ENCODE results near the gene RYR3. TPM values are rescaled to one million over a fixed set of nuclear protein-coding genes. Genes with fewer than 3 reads are reported as not detected.

The RYR3 gene
- total and polyA plus RNA-seq, 4 donors = 13.0 to 33.6 (median 20.0) TPM

DNA sequence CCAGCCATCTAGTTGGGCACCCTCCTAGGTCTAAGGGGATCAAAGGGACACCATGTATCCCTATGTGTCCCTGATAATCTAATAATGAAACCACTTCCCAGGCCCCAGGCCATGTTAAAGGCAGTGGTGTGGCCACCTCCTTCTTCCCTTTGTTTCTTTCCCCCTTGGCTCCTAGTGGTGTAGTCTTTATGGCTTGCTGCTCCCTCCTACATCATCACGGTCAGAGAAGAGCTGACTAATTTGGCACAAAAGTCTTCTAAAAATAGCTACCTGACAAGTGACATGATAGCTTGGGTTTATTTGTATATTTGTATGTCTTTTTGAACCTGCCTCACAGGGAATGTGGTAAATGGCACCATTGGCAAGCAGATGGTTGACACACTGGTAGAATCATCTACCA lies 526.5 kb downstream of the RYR3 start:
- H3K4me3 ChIP-seq (ENCODE audit: low read depth, low read length) = no peak overlapping the region
- DNase-seq (ENCODE audit: low read depth in 4 of 6, low spot score in 6 of 6) = no peak
- H3K27ac ChIP-seq (ENCODE audit: low read depth, low read length) = no peak overlapping the region
- H3K27me3 ChIP-seq (ENCODE audit: control insufficient read depth, insufficient read depth, low read length) = no peaks in the 10 kb centered on the region
- peaks cover under 1% of the 10 kb centered on the region for H3K4me1 ChIP-seq (ENCODE audit: control insufficient read depth, insufficient read depth, low read length)
- H3K36me3 ChIP-seq (ENCODE audit: control insufficient read depth, insufficient read depth, low read length) = no peaks in the 10 kb centered on the region
- no CpG with 5 or more reads among the region's 1 CpG for WGBS (ENCODE audit: insufficient coverage)
- no peaks in the 10 kb centered on the region for H3K9me3 ChIP-seq (ENCODE audit: control insufficient read depth, insufficient read depth, low read length)

DNA sequence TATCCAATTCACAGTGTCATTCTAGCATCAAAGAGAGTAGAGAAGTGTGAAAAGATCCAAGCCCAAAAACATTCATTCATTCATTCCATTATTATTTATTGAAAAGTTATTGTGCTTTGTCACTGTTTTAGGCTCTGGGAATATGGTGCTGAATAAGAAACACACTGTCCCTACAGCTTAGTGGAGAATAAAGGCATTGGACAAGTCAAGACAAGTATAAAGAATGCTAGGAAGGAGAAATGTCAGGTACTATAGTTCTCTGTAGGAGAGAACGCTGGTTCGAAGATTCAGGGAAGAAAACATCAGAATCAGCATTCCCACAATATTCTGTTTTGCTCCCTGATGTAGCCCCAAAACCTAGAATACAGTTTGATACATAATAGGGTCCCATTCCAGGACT lies 528.8 kb downstream of the RYR3 start:
- DNase-seq (ENCODE audit: low read depth in 4 of 6, low spot score in 6 of 6) = no peak
- H3K9me3 ChIP-seq (ENCODE audit: control insufficient read depth, insufficient read depth, low read length) = no peaks in the 10 kb centered on the region
- H3K27ac ChIP-seq (ENCODE audit: low read depth, low read length) = no peak overlapping the region
- no peaks in the 10 kb centered on the region for H3K36me3 ChIP-seq (ENCODE audit: control insufficient read depth, insufficient read depth, low read length)
- H3K4me1 ChIP-seq (ENCODE audit: control insufficient read depth, insufficient read depth, low read length) = no peaks in the 10 kb centered on the region
- no peak overlapping the region for H3K4me3 ChIP-seq (ENCODE audit: low read depth, low read length)
- WGBS (ENCODE audit: insufficient coverage) = no CpG with 5 or more reads among the region's 2 CpGs
- no peaks in the 10 kb centered on the region for H3K27me3 ChIP-seq (ENCODE audit: control insufficient read depth, insufficient read depth, low read length)

DNA sequence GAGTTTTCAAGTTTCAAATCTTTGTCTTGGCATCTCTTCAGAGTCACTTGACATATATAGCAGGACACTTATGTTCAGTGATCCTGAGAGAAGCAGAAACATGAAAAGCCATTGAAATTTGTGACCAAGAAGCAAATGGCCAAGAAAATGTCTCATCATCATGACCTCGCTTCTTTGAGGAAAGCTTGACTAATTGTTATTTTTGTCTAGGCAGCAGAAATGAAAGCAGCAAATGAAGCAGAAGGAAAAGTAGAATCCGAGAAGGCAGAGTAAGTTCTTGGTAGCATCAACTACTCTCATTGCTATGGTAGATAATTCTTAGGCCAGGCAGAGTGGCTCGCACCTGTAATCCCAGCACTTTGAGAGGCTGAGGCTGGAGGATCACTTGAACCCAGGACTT lies 529.8 kb downstream of the RYR3 start:
- H3K4me1 ChIP-seq (ENCODE audit: control insufficient read depth, insufficient read depth, low read length) = no peaks in the 10 kb centered on the region
- WGBS (ENCODE audit: insufficient coverage) = 38% methylated on average over 2 of the region's 3 CpGs

DNA sequence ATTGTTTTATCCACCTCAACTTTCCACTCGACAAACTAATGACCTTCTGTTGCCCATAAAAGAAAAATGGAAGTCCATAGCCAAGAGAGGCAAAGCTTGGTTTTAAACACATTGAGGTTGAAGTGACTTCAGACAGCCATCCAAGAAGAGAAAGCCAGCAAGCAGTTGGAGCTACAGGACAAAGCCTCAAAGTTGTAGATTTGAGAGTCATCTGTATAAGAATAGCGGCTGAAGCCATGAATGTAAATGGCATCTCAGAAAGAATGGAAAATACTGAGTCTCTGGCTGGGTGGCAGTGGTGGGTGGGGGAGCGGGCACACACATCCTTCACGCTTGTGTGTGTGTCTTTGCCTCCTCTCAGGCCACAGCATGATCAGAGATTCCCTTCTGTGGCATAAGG lies 533.4 kb downstream of the RYR3 start:
- no peaks in the 10 kb centered on the region for H3K36me3 ChIP-seq (ENCODE audit: control insufficient read depth, insufficient read depth, low read length)
- H3K9me3 ChIP-seq (ENCODE audit: control insufficient read depth, insufficient read depth, low read length) = no peaks in the 10 kb centered on the region
- 70% methylated on average over 1 of the region's 4 CpGs for WGBS (ENCODE audit: insufficient coverage)
- H3K4me3 ChIP-seq (ENCODE audit: low read depth, low read length) = no peak overlapping the region
- no peak overlapping the region for H3K27ac ChIP-seq (ENCODE audit: low read depth, low read length)
- H3K4me1 ChIP-seq (ENCODE audit: control insufficient read depth, insufficient read depth, low read length) = no peaks in the 10 kb centered on the region
- no peaks in the 10 kb centered on the region for H3K27me3 ChIP-seq (ENCODE audit: control insufficient read depth, insufficient read depth, low read length)
- DNase-seq (ENCODE audit: low read depth in 4 of 6, low spot score in 6 of 6) = no peak

More for the DNA sequence above, 529.8 kb downstream of the RYR3 start:
- Histone ChIP-seq H3K9me3 (ENCODE audit: control insufficient read depth, insufficient read depth, low read length) (no peaks in the 10 kb centered on the region), H3K36me3 (ENCODE audit: control insufficient read depth, insufficient read depth, low read length) (no peaks in the 10 kb centered on the region), H3K27me3 (ENCODE audit: control insufficient read depth, insufficient read depth, low read length) (no peaks in the 10 kb centered on the region), H3K27ac (ENCODE audit: low read depth, low read length) (no peak overlapping the region), H3K4me3 (ENCODE audit: low read depth, low read length) (no peak overlapping the region)
- DNase-seq (ENCODE audit: low read depth in 4 of 6, low spot score in 6 of 6) = no peak

DNA sequence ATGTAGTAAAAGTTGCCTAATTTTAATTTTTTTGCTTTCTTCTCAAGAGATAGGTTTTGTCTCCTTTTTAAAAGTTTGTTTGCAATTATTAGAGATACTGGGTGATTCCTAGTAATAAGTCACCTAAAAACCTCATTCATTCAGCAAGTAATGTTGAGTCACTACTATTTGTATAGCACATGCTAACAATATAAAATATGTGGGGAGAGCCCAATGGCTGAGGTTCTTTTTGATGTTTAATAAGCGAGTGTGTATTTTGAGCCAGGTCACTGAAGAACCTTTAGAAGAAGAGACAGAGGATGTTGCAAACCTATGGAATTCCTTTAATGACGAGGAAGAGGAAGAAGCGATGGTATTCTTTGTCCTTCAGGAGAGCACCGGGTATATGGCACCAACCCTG lies 533.8 kb downstream of the RYR3 start:
- H3K9me3 ChIP-seq (ENCODE audit: control insufficient read depth, insufficient read depth, low read length) = no peaks in the 10 kb centered on the region
- 100% methylated on average over 1 of the region's 4 CpGs for WGBS (ENCODE audit: insufficient coverage)
- H3K27me3 ChIP-seq (ENCODE audit: control insufficient read depth, insufficient read depth, low read length) = no peaks in the 10 kb centered on the region
- no peak overlapping the region for H3K27ac ChIP-seq (ENCODE audit: low read depth, low read length)
- H3K36me3 ChIP-seq (ENCODE audit: control insufficient read depth, insufficient read depth, low read length) = no peaks in the 10 kb centered on the region
- no peak overlapping the region for H3K4me3 ChIP-seq (ENCODE audit: low read depth, low read length)
- DNase-seq (ENCODE audit: low read depth in 4 of 6, low spot score in 6 of 6) = no peak
- H3K4me1 ChIP-seq (ENCODE audit: control insufficient read depth, insufficient read depth, low read length) = no peaks in the 10 kb centered on the region

DNA sequence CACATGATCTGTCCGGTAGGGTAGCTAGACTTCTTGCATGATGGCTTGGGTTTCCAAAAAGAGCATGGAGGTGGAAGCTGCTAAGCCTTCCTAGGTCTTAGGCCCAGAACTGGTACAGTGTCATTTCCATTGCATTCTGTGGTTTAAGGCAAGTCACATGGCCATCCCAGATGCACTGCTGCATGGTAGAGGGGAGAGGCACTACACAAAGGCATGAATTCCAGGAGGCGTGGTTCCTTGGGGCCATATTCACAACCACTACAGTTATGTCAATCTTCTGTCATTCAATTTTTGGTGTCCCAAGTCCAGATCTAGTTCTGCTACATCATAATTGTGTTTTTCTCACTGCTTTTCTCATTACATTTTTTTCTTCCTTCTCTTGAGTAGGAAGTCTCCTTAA lies 535.4 kb downstream of the RYR3 start:
- WGBS (ENCODE audit: insufficient coverage) = 100% methylated on average over 1 of the region's 2 CpGs
- no peaks in the 10 kb centered on the region for H3K4me1 ChIP-seq (ENCODE audit: control insufficient read depth, insufficient read depth, low read length)
- H3K9me3 ChIP-seq (ENCODE audit: control insufficient read depth, insufficient read depth, low read length) = no peaks in the 10 kb centered on the region

DNA sequence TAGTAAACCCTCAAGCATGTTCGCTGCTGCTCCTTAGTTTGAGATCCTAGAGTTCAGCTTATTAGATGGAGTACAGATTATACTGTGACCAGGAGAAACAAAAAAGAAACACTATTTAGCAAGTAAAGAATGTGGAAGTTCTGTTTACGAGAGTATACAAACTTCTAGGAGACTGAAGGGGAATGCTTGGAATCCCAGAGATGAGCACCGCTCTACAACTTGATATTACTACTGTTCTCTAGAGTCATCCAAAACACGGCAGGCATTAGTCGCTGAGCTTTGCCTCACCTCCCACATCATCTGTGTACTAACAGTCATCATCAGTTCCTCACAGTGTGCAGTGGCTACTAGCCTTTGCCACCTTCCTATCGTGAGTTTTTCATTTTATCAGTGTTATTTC lies 536.1 kb downstream of the RYR3 start:
- no peak overlapping the region for H3K4me3 ChIP-seq (ENCODE audit: low read depth, low read length)
- no peaks in the 10 kb centered on the region for H3K4me1 ChIP-seq (ENCODE audit: control insufficient read depth, insufficient read depth, low read length)
- H3K36me3 ChIP-seq (ENCODE audit: control insufficient read depth, insufficient read depth, low read length) = no peaks in the 10 kb centered on the region
- no peak overlapping the region for H3K27ac ChIP-seq (ENCODE audit: low read depth, low read length)
- no peak for DNase-seq (ENCODE audit: low read depth in 4 of 6, low spot score in 6 of 6)
- 75% methylated on average over 3 of the region's 6 CpGs for WGBS (ENCODE audit: insufficient coverage)
- H3K27me3 ChIP-seq (ENCODE audit: control insufficient read depth, insufficient read depth, low read length) = no peaks in the 10 kb centered on the region
- H3K9me3 ChIP-seq (ENCODE audit: control insufficient read depth, insufficient read depth, low read length) = no peaks in the 10 kb centered on the region

More for the DNA sequence above, 535.4 kb downstream of the RYR3 start:
- no peak overlapping the region for H3K4me3 ChIP-seq (ENCODE audit: low read depth, low read length)
- H3K36me3 ChIP-seq (ENCODE audit: control insufficient read depth, insufficient read depth, low read length) = no peaks in the 10 kb centered on the region
- no peak overlapping the region for H3K27ac ChIP-seq (ENCODE audit: low read depth, low read length)
- no peak for DNase-seq (ENCODE audit: low read depth in 4 of 6, low spot score in 6 of 6)
- no peaks in the 10 kb centered on the region for H3K27me3 ChIP-seq (ENCODE audit: control insufficient read depth, insufficient read depth, low read length)

DNA sequence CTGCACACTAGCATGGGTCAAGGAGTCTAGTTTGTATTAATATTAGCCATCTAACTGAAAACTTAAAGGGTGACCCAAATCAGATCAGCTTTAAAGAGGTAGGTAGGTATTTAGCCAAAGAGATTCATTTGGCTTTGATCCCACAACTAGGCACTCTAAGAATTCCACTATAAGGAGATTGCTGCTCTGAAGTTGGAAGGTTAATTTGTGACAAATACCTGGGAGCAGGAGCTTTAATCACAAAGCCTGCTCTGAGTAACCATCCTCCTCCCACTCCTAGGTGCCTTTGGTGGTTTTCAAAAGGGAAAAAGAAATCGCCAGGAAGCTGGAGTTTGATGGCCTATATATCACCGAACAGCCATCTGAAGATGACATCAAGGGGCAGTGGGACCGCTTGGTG lies 537.2 kb downstream of the RYR3 start:
- Histone ChIP-seq H3K27me3 (ENCODE audit: control insufficient read depth, insufficient read depth, low read length) (no peaks in the 10 kb centered on the region), H3K9me3 (ENCODE audit: control insufficient read depth, insufficient read depth, low read length) (no peaks in the 10 kb centered on the region), H3K4me3 (ENCODE audit: low read depth, low read length) (no peak overlapping the region), H3K36me3 (ENCODE audit: control insufficient read depth, insufficient read depth, low read length) (no peaks in the 10 kb centered on the region), H3K4me1 (ENCODE audit: control insufficient read depth, insufficient read depth, low read length) (no peaks in the 10 kb centered on the region), H3K27ac (ENCODE audit: low read depth, low read length) (no peak overlapping the region)
- no peak for DNase-seq (ENCODE audit: low read depth in 4 of 6, low spot score in 6 of 6)
- no CpG with 5 or more reads among the region's 3 CpGs for WGBS (ENCODE audit: insufficient coverage)

DNA sequence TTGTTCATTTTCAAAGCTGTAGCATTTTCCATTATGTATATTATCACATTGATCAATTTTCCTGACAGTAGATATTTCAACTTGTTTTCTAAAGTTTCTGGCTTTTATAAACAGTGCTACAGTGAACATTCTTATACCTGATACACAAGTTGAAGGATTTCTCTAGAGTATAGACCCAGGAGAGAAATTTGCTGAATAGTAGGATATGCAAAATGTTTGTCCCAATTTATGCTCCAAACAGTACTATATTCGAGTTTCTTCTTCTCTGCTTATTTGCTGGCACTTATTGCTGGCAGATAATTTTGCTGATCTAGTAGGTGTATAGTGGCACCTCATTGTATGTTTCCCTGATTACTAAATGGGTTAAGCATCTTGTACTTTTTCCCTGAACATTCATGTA lies 540.3 kb downstream of the RYR3 start:
- Histone ChIP-seq H3K27ac (ENCODE audit: low read depth, low read length) (no peak overlapping the region), H3K9me3 (ENCODE audit: control insufficient read depth, insufficient read depth, low read length) (no peaks in the 10 kb centered on the region), H3K4me3 (ENCODE audit: low read depth, low read length) (no peak overlapping the region), H3K4me1 (ENCODE audit: control insufficient read depth, insufficient read depth, low read length) (no peaks in the 10 kb centered on the region), H3K36me3 (ENCODE audit: control insufficient read depth, insufficient read depth, low read length) (no peaks in the 10 kb centered on the region), H3K27me3 (ENCODE audit: control insufficient read depth, insufficient read depth, low read length) (no peaks in the 10 kb centered on the region)
- WGBS (ENCODE audit: insufficient coverage) = no CpG with 5 or more reads among the region's 1 CpG
- DNase-seq (ENCODE audit: low read depth in 4 of 6, low spot score in 6 of 6) = no peak

DNA sequence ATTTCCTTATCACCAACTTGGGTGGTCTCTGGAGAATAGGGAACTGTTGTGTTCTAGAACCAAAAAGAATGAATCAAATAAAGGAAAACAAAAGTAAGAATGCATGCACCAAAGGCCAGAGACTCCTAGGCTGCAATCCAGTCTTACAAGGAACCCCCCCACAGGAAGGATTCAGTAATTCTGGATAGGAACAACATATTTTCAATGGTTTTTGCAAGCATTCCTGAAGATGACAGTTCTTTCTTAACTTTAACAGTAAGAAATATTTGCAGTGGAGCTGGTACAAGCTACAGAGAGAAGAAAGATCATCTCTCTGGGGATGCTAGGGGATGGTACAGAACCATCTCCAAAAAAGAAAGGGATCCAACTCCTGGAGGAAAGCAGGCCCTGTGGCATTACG lies 541.3 kb downstream of the RYR3 start:
- peaks cover 5% of the 10 kb centered on the region for H3K36me3 ChIP-seq (ENCODE audit: control insufficient read depth, insufficient read depth, low read length)
- no peaks in the 10 kb centered on the region for H3K4me1 ChIP-seq (ENCODE audit: control insufficient read depth, insufficient read depth, low read length)
- no peaks in the 10 kb centered on the region for H3K9me3 ChIP-seq (ENCODE audit: control insufficient read depth, insufficient read depth, low read length)
- no CpG with 5 or more reads among the region's 1 CpG for WGBS (ENCODE audit: insufficient coverage)
- H3K27ac ChIP-seq (ENCODE audit: low read depth, low read length) = no peak overlapping the region
- H3K27me3 ChIP-seq (ENCODE audit: control insufficient read depth, insufficient read depth, low read length) = no peaks in the 10 kb centered on the region
- H3K4me3 ChIP-seq (ENCODE audit: low read depth, low read length) = no peak overlapping the region
- DNase-seq (ENCODE audit: low read depth in 4 of 6, low spot score in 6 of 6) = no peak
